COLO668 (cell line): ENCODE data around the gene PLCB2.

Experiments
- DNase-seq: peaks from one replicate; lab custom pipeline; 2025; ENCODE audit not compliant: unreplicated experiment; lab: John Stamatoyannopoulos, UW

The PLCB2 gene

GRCh38 chr15:40238532-40239403 lies 69.0 kb downstream of the PLCB2 start, which contains the start of gene PAK6:
Gene PAK6, plus strand, starts transcription at chr15:40239063. Its CDS starts 25,723 bp downstream, at chr15:40264786.
- DNase-seq, result peak; percentile 85
